ENCODE measurements around the gene NTSR2.

DNA sequence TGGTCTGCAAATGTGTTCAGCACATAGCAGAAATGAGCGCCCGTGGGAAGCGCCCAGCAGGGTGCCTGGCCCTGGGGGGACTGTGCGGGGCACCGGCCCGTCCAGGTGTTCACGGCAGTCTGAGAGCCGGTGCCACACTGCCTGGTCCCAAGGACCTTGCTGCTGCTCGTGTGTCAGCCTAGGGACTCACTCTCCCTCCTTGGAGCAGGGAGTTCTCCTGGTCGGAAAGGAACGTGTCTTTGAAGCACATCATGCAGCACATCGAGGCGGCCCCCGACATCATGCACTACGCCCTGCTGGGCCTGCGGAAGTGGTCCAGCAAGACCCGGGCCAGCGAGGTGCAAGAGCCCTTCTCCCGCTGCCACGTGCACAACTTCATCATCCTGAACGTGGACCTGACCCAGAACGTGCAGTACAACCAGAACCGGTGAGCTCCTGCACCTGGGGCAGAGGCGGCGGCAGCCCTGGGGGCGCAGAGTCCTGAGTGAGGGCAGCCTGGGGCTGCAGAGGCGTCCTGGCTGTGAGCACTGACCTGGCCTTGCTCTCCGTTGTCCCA, 36.0 kb downstream of the NTSR2 start:
- TF ChIP-seq, protein P1, sequence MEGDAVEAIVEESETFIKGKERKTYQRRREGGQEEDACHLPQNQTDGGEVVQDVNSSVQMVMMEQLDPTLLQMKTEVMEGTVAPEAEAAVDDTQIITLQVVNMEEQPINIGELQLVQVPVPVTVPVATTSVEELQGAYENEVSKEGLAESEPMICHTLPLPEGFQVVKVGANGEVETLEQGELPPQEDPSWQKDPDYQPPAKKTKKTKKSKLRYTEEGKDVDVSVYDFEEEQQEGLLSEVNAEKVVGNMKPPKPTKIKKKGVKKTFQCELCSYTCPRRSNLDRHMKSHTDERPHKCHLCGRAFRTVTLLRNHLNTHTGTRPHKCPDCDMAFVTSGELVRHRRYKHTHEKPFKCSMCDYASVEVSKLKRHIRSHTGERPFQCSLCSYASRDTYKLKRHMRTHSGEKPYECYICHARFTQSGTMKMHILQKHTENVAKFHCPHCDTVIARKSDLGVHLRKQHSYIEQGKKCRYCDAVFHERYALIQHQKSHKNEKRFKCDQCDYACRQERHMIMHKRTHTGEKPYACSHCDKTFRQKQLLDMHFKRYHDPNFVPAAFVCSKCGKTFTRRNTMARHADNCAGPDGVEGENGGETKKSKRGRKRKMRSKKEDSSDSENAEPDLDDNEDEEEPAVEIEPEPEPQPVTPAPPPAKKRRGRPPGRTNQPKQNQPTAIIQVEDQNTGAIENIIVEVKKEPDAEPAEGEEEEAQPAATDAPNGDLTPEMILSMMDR (IDR thresholded peaks at IDR 0.05), result no peak
- TF ChIP-seq ZFX (IDR thresholded peaks at IDR 0.05; ENCODE audit: borderline replicate concordance), result no peak

All from 22Rv1 (cell line).